GM23338 (cell line): ENCODE results near the gene HTD2.

Experiments used
- CREB1 ChIP-seq: fragments of 250-450 bp; sonication (Bioruptor Pico); IDR thresholded peaks from 2 replicates; pipeline ENCODE4 v1.5.0; 2020; ENCODE audit warnings: low read depth, mild to moderate bottlenecking, moderate library complexity
- CTCF ChIP-seq, 2 experiments: fragments of 200-600 bp in 1 of 2; sonication (generic) in 1 of 2; conservative IDR thresholded peaks; 2 replicates each; pipeline versions ENCODE4 v1.5.1 to v1.6.1; 2016 to 2017; ENCODE audit warnings: antibody characterized with exemption in 2 of 2, low read depth in 2 of 2, mild to moderate bottlenecking in 2 of 2, moderate library complexity in 1 of 2
- EZH2 ChIP-seq: fragments of 200-600 bp; sonication (generic); IDR thresholded peaks from one replicate; pipeline ENCODE4 v1.8.0; 2017; ENCODE audit warnings: antibody characterized with exemption, mild to moderate bottlenecking, low read depth; ENCODE audit not compliant: unreplicated experiment
- EZH2phosphoT487 ChIP-seq: fragments of 200-600 bp; sonication (generic); IDR thresholded peaks from one replicate; pipeline ENCODE4 v1.8.1; 2018; ENCODE audit warnings: antibody characterized with exemption; ENCODE audit not compliant: unreplicated experiment
- JUNB ChIP-seq: IDR thresholded peaks from one replicate; pipeline ENCODE4 v1.6.1; 2016; ENCODE audit warnings: antibody characterized with exemption; ENCODE audit not compliant: unreplicated experiment
- POLR2AphosphoS5 ChIP-seq: IDR thresholded peaks from 2 replicates; pipeline ENCODE4 v1.6.1; 2016; ENCODE audit warnings: antibody characterized with exemption, low read depth
- TF ChIP-seq, protein P1 (sequence below): IDR thresholded peaks from one replicate; pipeline ENCODE4 v1.6.1; 2018; ENCODE audit warnings: antibody characterized with exemption; ENCODE audit not compliant: unreplicated experiment
- TF ChIP-seq, protein P2 (sequence below): IDR thresholded peaks from 2 replicates; pipeline ENCODE4 v1.6.1; 2016; ENCODE audit warnings: antibody characterized with exemption

DNA sequence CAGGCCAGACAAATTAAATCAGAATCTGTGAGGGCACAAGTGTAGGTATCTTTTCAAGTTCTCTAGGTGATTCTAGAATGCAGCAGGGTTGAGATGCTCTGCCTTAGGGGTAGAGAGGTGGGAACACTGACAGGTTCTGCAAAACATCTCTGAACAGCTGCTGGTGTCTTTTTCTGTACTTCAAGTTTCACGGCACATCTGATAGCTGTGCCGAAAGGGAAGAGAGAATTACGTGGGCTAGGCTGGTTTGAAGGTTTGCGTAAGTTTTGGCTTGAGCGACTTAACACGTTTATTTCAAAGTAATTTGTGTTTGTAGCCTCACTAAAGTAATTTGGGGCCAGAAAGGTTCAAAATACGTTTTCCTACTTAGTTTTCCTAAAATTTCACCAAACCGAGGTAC is 48.9 kb downstream of the HTD2 start:
- TF ChIP-seq CTCF (conservative IDR thresholded peaks at IDR 0.05; ENCODE audit: low read depth in 2 of 2): no peak
- no peak for TF ChIP-seq EZH2
- TF ChIP-seq, protein P1, sequence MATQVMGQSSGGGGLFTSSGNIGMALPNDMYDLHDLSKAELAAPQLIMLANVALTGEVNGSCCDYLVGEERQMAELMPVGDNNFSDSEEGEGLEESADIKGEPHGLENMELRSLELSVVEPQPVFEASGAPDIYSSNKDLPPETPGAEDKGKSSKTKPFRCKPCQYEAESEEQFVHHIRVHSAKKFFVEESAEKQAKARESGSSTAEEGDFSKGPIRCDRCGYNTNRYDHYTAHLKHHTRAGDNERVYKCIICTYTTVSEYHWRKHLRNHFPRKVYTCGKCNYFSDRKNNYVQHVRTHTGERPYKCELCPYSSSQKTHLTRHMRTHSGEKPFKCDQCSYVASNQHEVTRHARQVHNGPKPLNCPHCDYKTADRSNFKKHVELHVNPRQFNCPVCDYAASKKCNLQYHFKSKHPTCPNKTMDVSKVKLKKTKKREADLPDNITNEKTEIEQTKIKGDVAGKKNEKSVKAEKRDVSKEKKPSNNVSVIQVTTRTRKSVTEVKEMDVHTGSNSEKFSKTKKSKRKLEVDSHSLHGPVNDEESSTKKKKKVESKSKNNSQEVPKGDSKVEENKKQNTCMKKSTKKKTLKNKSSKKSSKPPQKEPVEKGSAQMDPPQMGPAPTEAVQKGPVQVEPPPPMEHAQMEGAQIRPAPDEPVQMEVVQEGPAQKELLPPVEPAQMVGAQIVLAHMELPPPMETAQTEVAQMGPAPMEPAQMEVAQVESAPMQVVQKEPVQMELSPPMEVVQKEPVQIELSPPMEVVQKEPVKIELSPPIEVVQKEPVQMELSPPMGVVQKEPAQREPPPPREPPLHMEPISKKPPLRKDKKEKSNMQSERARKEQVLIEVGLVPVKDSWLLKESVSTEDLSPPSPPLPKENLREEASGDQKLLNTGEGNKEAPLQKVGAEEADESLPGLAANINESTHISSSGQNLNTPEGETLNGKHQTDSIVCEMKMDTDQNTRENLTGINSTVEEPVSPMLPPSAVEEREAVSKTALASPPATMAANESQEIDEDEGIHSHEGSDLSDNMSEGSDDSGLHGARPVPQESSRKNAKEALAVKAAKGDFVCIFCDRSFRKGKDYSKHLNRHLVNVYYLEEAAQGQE: no peak
- no peak for TF ChIP-seq EZH2phosphoT487
- no peak for TF ChIP-seq POLR2AphosphoS5
- TF ChIP-seq CREB1: no peak
- no peak for TF ChIP-seq JUNB
- TF ChIP-seq, protein P2, sequence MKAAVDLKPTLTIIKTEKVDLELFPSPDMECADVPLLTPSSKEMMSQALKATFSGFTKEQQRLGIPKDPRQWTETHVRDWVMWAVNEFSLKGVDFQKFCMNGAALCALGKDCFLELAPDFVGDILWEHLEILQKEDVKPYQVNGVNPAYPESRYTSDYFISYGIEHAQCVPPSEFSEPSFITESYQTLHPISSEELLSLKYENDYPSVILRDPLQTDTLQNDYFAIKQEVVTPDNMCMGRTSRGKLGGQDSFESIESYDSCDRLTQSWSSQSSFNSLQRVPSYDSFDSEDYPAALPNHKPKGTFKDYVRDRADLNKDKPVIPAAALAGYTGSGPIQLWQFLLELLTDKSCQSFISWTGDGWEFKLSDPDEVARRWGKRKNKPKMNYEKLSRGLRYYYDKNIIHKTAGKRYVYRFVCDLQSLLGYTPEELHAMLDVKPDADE: no peak
